NCI-H1417 treated with DMSO at 0.1 percent for 48 hours (cell line): Measurements from ENCODE around the gene NECAB3.
A peak's percentile ranks its signal among the peaks of the same experiment; 100 is the strongest.

Experiments used
- DNase-seq: peaks from one replicate; lab custom pipeline; 2025; lab: John Stamatoyannopoulos, UW

Gene NECAB3

GRCh38 chr20:33676652-33677645 is 2.7 kb upstream of the NECAB3 start:
- DNase-seq: no peak

- DNase-seq: no peak
Observed at GRCh38 chr20:33676121-33676520, 1.9 kb upstream of the NECAB3 start.

GRCh38 chr20:33675136-33675959 is 1.1 kb upstream of the NECAB3 start:
- DNase-seq: no peak

GRCh38 chr20:33673410-33674293 is 576 bp downstream of the NECAB3 start:
- no peak for DNase-seq

- no peak for DNase-seq
Observed at GRCh38 chr20:33673114-33673409, 1.2 kb downstream of the NECAB3 start.

- DNase-seq: peak; percentile 67
Observed at GRCh38 chr20:33672426-33673113, 1.7 kb downstream of the NECAB3 start.

- DNase-seq: no peak
Observed at GRCh38 chr20:33671573-33672288, 2.5 kb downstream of the NECAB3 start.

- DNase-seq: no peak
Observed at GRCh38 chr20:33670715-33671499, 3.3 kb downstream of the NECAB3 start.

GRCh38 chr20:33669873-33670640 is 4.2 kb downstream of the NECAB3 start:
- DNase-seq: no peak

- DNase-seq: no peak
Observed at GRCh38 chr20:33669224-33669623, 5.0 kb downstream of the NECAB3 start.

GRCh38 chr20:33668466-33669155 is 5.6 kb downstream of the NECAB3 start:
- DNase-seq: no peak

GRCh38 chr20:33667676-33668465 is 6.4 kb downstream of the NECAB3 start:
- peak; percentile 11 for DNase-seq

- DNase-seq: no peak
Observed at GRCh38 chr20:33667245-33667675, 7.0 kb downstream of the NECAB3 start.

- peak; percentile 83 for DNase-seq
Observed at GRCh38 chr20:33666293-33667244, 7.7 kb downstream of the NECAB3 start, which contains the start of gene ACTL10. Gene ACTL10 (plus strand): TSS chr20:33666943. CDS start chr20:33667498, 555 bp downstream.

GRCh38 chr20:33664762-33665144 is 9.5 kb downstream of the NECAB3 start:
- no peak for DNase-seq

GRCh38 chr20:33664085-33664761 is 10.0 kb downstream of the NECAB3 start:
- no peak for DNase-seq
